ENCODE data around the gene KCNIP3.
"Not testable (repeated sequence)": the region's sequence is repeated elsewhere in the genome, so short reads cannot be mapped to it uniquely, and the experiment has no call there.

Gene KCNIP3

GRCh38 chr2:95391641-95392310 lies 94.6 kb downstream of the KCNIP3 start:
- Histone ChIP-seq H3K9me3 (no peaks in the 10 kb centered on the region), H3K36me3 (no peaks in the 10 kb centered on the region), H3K4me3 (ENCODE audit: low read depth, low read length) (no peak overlapping the region), H3K27me3 (no peaks in the 10 kb centered on the region), H3K4me1 (no peaks in the 10 kb centered on the region)
- DNase-seq, result no peak
- no peak for TF ChIP-seq CTCF (IDR thresholded peaks at IDR 0.05; ENCODE audit: low read depth, low read length)

- Histone ChIP-seq H3K9me3 (no peaks in the 10 kb centered on the region), H3K4me1 (no peaks in the 10 kb centered on the region), H3K36me3 (no peaks in the 10 kb centered on the region), H3K27me3 (no peaks in the 10 kb centered on the region), H3K4me3 (ENCODE audit: low read depth, low read length) (no peak overlapping the region)
- no peak for TF ChIP-seq CTCF (IDR thresholded peaks at IDR 0.05; ENCODE audit: low read depth, low read length)
- no peak for DNase-seq
These were observed 95.2 kb downstream of the KCNIP3 start for GRCh38 chr2:95392320-95392719.

GRCh38 chr2:95392730-95393455 lies 95.7 kb downstream of the KCNIP3 start:
- DNase-seq, result no peak
- H3K9me3 ChIP-seq, result no peaks in the 10 kb centered on the region
- no peaks in the 10 kb centered on the region for H3K27me3 ChIP-seq
- H3K4me1 ChIP-seq, result no peaks in the 10 kb centered on the region
- no peak overlapping the region for H3K4me3 ChIP-seq (ENCODE audit: low read depth, low read length)
- TF ChIP-seq CTCF (IDR thresholded peaks at IDR 0.05; ENCODE audit: low read depth, low read length), result no peak
- H3K36me3 ChIP-seq, result no peaks in the 10 kb centered on the region

GRCh38 chr2:95393901-95394300 lies 96.8 kb downstream of the KCNIP3 start:
- Histone ChIP-seq H3K4me3 (ENCODE audit: low read depth, low read length) (no peak overlapping the region), H3K9me3 (no peaks in the 10 kb centered on the region), H3K4me1 (no peaks in the 10 kb centered on the region), H3K27me3 (no peaks in the 10 kb centered on the region), H3K36me3 (no peaks in the 10 kb centered on the region)
- DNase-seq, result no peak
- no peak for TF ChIP-seq CTCF (IDR thresholded peaks at IDR 0.05; ENCODE audit: low read depth, low read length)

GRCh38 chr2:95399061-95399460 lies 101.9 kb downstream of the KCNIP3 start:
- Histone ChIP-seq H3K36me3 (no peaks in the 10 kb centered on the region), H3K27me3 (no peaks in the 10 kb centered on the region), H3K4me1 (no peaks in the 10 kb centered on the region), H3K9me3 (no peaks in the 10 kb centered on the region), H3K4me3 (ENCODE audit: low read depth, low read length) (no peak overlapping the region)
- DNase-seq, result no peak
- TF ChIP-seq CTCF (IDR thresholded peaks at IDR 0.05; ENCODE audit: low read depth, low read length), result no peak

GRCh38 chr2:95401480-95401879 lies 104.3 kb downstream of the KCNIP3 start:
- H3K9me3 ChIP-seq, result no peaks in the 10 kb centered on the region
- no peak for DNase-seq
- no peak for TF ChIP-seq CTCF (IDR thresholded peaks at IDR 0.05; ENCODE audit: low read depth, low read length)
- H3K36me3 ChIP-seq, result no peaks in the 10 kb centered on the region
- peak overlapping the region; percentile 75; the same call in 1 of the 2 replicates for H3K4me3 ChIP-seq (ENCODE audit: low read depth, low read length)
- H3K4me1 ChIP-seq, result no peaks in the 10 kb centered on the region
- H3K27me3 ChIP-seq, result no peaks in the 10 kb centered on the region

- DNase-seq, result not testable (repeated sequence)
These were observed 104.8 kb downstream of the KCNIP3 start for GRCh38 chr2:95402004-95402369.

More at GRCh38 chr2:95402004-95402369, 104.8 kb downstream of the KCNIP3 start:
- H3K4me1 ChIP-seq, H3K36me3 ChIP-seq, H3K9me3 ChIP-seq, H3K27me3 ChIP-seq: not testable (repeated sequence)
- H3K4me3 ChIP-seq (ENCODE audit: low read depth, low read length), result peak overlapping the region; percentile 75

Measured in BE2C (cell line).